ENCODE data around the gene YPEL1.

DNA sequence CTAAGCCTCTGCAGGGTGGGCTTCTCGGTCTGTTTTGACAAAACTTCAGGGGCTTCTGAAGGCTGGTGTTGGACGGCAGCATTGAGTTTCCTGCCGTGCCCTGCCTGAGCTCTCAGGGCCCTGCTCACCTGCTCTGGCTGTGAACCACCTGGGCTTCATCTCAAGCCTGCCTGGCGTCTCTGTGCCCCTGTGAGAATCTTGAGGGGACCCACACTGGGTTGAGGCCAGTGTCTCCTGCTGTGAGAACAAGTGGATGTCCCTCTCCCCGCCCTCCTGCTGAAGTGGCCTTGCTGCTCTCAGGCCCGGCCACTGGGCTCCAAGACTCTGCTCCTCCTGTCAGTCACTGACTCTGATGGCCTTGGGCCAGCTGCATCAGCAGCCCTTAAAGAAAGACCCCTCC lies 39.5 kb downstream of the YPEL1 start:
- no peak for TF ChIP-seq POLR2A (IDR thresholded peaks at IDR 0.05)
- TF ChIP-seq, protein P1, sequence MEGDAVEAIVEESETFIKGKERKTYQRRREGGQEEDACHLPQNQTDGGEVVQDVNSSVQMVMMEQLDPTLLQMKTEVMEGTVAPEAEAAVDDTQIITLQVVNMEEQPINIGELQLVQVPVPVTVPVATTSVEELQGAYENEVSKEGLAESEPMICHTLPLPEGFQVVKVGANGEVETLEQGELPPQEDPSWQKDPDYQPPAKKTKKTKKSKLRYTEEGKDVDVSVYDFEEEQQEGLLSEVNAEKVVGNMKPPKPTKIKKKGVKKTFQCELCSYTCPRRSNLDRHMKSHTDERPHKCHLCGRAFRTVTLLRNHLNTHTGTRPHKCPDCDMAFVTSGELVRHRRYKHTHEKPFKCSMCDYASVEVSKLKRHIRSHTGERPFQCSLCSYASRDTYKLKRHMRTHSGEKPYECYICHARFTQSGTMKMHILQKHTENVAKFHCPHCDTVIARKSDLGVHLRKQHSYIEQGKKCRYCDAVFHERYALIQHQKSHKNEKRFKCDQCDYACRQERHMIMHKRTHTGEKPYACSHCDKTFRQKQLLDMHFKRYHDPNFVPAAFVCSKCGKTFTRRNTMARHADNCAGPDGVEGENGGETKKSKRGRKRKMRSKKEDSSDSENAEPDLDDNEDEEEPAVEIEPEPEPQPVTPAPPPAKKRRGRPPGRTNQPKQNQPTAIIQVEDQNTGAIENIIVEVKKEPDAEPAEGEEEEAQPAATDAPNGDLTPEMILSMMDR (IDR thresholded peaks at IDR 0.05), result no peak

All from uterus (tissue), 2 donors.